BJ (cell line): ENCODE data around the gene FASTKD2. TPM values are rescaled to one million over a fixed set of nuclear protein-coding genes. Genes with fewer than 3 reads are reported as not detected.
A peak's percentile ranks its signal among the peaks of the same experiment; 100 is the strongest.

Experiments used
- CTCF ChIA-PET: fragments of 350-600 bp; formaldehyde crosslinking; extraction: SDS; loops from one replicate; lab custom pipeline; 2021; ENCODE audit warnings: antibody characterized with exemption, inconsistent platforms; lab: Yijun Ruan, JAX
- POLR2A ChIA-PET: fragments of 300-600 bp; sonication (Branson Sonifier 250); formaldehyde crosslinking; extraction: SDS; loops from one replicate; lab custom pipeline; 2021; ENCODE audit warnings: antibody characterized with exemption; lab: Charles Lee
- DNase-seq: peaks from one replicate; pipeline ENCODE4 v3.0.0-alpha.2; 2011; ENCODE audit warnings: low read depth
- H3K27me3 ChIP-seq: 2 replicates; pipeline ENCODE4 v1.6.0; 2011; ENCODE audit warnings: low read length; ENCODE audit not compliant: control insufficient read depth, insufficient read depth
- H3K36me3 ChIP-seq: 2 replicates; pipeline ENCODE4 v1.5.1; 2011; ENCODE audit warnings: low read length; ENCODE audit not compliant: control insufficient read depth, insufficient read depth
- H3K4me3 ChIP-seq: 2 replicates; pipeline ENCODE4 v1.5.1; 2011; ENCODE audit warnings: low read depth, mild to moderate bottlenecking, control low read depth, low read length
- polyA plus RNA-seq: library from polyadenylated mRNA; depleted of rRNA; stranded (reverse); fragments of >200 nt; gene quantifications from 2 replicates; pipeline ENCODE4 v1.2.3, GENCODE V29; 2011
- TF ChIP-seq, protein P1 (sequence below): IDR thresholded peaks from 2 replicates; pipeline ENCODE4 v1.5.1; 2011; ENCODE audit warnings: low read depth, mild to moderate bottlenecking, control low read depth, inconsistent platforms, low read length, moderate library complexity; ENCODE audit not compliant: insufficient read depth

The FASTKD2 gene
- polyA plus RNA-seq, 1 experiment = 23.1 TPM

DNA sequence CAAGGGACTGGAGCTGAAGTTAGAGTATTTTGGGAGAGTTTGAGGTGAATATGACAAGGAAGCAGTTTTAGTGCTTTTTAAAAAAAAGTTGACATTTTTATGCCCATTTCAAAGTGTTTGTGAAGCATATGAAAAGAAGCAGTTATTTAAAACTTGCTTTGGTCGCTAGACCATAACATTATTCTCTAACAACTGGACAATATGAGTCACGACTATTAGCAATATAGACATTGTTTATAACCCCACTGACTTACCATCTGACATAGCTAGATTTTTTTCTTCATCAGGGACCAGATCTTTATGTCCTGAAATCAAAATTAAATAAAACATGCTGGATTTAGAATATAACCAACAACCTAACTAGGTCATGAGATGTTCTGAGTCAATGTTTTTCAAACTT is 24.6 kb upstream of the FASTKD2 start:
- H3K4me3 ChIP-seq = no peak overlapping the region
- POLR2A ChIA-PET = no interaction called here
- CTCF ChIA-PET = no interaction called here
- TF ChIP-seq, protein P1, sequence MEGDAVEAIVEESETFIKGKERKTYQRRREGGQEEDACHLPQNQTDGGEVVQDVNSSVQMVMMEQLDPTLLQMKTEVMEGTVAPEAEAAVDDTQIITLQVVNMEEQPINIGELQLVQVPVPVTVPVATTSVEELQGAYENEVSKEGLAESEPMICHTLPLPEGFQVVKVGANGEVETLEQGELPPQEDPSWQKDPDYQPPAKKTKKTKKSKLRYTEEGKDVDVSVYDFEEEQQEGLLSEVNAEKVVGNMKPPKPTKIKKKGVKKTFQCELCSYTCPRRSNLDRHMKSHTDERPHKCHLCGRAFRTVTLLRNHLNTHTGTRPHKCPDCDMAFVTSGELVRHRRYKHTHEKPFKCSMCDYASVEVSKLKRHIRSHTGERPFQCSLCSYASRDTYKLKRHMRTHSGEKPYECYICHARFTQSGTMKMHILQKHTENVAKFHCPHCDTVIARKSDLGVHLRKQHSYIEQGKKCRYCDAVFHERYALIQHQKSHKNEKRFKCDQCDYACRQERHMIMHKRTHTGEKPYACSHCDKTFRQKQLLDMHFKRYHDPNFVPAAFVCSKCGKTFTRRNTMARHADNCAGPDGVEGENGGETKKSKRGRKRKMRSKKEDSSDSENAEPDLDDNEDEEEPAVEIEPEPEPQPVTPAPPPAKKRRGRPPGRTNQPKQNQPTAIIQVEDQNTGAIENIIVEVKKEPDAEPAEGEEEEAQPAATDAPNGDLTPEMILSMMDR = no peak
- no peaks in the 10 kb centered on the region for H3K36me3 ChIP-seq
- H3K27me3 ChIP-seq = no peaks in the 10 kb centered on the region
- no peak for DNase-seq

DNA sequence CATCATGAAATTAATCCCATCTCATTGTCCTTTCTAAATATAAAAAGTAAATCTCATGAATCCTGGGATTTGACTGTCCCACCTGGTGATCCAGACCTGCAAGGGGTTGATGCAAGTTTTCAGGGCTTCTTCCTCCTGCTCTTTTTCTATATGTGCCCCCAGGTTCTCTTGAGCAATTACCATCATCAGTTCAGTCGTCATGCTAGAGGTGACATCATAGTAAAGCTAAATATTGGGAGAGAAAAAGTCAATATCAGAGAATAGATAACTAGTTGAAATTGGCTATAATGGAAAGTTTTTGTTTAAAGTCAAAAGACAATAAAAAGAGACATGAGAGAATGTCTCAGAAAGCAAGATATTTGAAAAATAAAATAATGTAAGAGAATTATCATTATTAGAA is 8.6 kb upstream of the FASTKD2 start:
- TF ChIP-seq, protein P1 = no peak
- no peak for DNase-seq
- Histone ChIP-seq H3K36me3 (no peaks in the 10 kb centered on the region), H3K27me3 (no peaks in the 10 kb centered on the region; the same call in 1 of the 2 replicates), H3K4me3 (no peak overlapping the region)
- ChIA-PET CTCF (no interaction called here), POLR2A (no interaction called here)

DNA sequence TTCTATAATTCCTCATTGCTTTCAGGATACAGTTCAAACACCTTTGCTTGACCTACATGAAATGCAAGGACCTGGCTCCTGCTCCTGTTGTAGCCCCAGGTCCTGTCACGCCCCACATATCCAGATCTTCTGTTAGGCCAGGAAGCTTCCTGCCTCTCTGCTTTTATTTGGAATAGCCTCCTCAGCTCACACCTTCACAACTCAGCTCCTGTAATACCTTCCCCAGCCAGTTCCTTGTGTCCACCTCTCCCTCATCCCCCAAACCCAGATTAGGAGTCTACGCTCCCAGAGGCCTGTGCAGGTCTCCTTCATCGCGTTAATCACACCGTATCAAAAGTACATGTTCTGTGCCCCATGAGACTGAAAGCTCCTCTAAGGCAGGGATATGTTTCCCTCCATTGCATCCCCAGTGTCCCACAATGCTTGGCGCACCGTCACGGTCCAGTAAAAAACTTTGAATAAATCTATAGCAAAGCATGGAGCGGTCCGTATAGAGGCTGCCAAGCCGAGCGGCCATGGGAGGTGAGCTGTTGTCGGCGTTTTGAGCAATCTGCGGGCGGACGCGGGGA is 649 bp upstream of the FASTKD2 start:
- CTCF ChIA-PET = interaction anchor here (0.6 kb wide), 1 partner anchor 405 kb away, joined by 3 read pairs; no protein-coding TSS in a partner anchor
- peak overlapping the region; percentile 57 for H3K4me3 ChIP-seq
- no peak for DNase-seq
- no peaks in the 10 kb centered on the region for H3K36me3 ChIP-seq
- POLR2A ChIA-PET = no interaction called here
- TF ChIP-seq, protein P1 = no peak
- H3K27me3 ChIP-seq = no peaks in the 10 kb centered on the region

DNA sequence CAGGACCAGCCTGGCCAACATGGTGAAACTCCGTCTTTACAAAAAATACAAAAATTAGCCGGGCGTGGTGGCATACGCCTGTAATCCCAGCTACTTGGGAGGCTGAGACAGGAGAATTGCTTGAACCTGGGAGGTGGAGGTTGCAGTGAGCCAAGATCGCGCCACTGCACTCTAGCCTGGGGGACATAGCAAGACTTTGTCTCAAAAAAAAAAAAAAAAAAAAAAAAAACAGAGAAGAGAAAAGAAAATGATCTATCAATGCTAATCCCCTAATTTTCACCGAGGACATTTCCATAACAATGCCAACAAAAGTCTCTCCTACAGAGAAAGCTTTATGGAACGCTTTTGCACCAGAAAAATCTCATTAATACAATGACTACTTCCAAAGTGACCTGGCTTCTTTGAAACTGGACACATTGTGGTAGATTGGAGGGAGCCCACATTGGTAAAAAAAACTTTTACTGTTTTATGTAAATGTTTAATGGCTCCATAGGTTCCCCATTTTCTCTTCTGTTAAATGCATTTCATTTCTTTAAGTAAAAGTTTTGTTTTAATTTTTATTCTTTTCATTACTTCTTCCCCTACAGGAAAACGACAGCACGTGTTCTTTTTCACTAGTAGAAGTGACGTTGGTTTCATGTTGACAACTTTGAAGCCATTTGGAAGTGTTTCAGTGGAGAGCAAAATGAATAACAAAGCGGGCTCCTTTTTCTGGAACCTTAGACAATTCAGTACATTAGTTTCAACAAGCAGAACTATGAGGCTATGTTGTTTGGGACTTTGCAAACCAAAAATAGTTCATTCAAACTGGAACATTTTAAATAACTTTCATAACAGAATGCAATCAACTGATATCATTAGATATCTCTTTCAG is 888 bp downstream of the FASTKD2 start:
- ChIA-PET POLR2A (no interaction called here), CTCF (interaction anchor here (1.1 kb wide), 1 partner anchor 16 kb away, joined by 7 read pairs; no protein-coding TSS in a partner anchor)
- TF ChIP-seq, protein P1 = no peak
- peak overlapping the region; percentile 57 for H3K4me3 ChIP-seq
- H3K27me3 ChIP-seq = no peaks in the 10 kb centered on the region
- no peaks in the 10 kb centered on the region for H3K36me3 ChIP-seq
- DNase-seq = no peak

DNA sequence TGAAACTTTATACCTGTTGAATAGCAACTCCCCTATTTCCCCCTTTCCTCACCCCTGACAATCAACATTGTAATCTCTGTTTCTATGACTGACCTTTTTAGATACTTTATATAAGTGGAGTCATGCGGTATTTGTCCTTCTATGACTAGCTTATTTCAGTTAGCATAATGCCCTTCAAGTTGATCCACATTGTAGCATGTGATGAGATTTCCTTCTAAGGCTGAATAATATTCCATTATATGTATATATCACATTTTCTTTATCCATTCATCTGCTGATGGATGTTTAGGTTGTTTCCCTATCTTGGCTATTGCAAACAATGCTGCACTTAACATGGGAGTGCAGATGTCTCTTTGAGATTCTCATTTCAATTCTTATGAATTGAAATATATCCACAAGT is 9.5 kb downstream of the FASTKD2 start:
- ChIA-PET POLR2A (no interaction called here), CTCF (interaction anchor here (1.6 kb wide), 1 partner anchor 25 kb away, joined by 5 read pairs; no protein-coding TSS in a partner anchor)
- peaks cover 3% of the 10 kb centered on the region; the same call in 1 of the 2 replicates for H3K36me3 ChIP-seq
- TF ChIP-seq, protein P1 = no peak
- no peak overlapping the region for H3K4me3 ChIP-seq
- no peak for DNase-seq
- H3K27me3 ChIP-seq = no peaks in the 10 kb centered on the region
